Activated T-cell treated with anti-CD3 and anti-CD28 coated beads for 1 hour (primary cell): ENCODE data around the gene CFAP206.
"Not testable (repeated sequence)": the region's sequence is repeated elsewhere in the genome, so short reads cannot be mapped to it uniquely, and the experiment has no call there.

Experiments
- DNase-seq: peaks from one replicate; pipeline ENCODE4 v3.0.0-alpha.2; 2020; ENCODE audit warnings: low read depth

CFAP206 gene

GRCh38 chr6:87426789-87427188 lies 19.0 kb downstream of the CFAP206 start:
- DNase-seq = no peak

- no peak for DNase-seq
Observed at GRCh38 chr6:87430499-87430898, 22.7 kb downstream of the CFAP206 start.

- DNase-seq = no peak
Observed at GRCh38 chr6:87431263-87431662, 23.5 kb downstream of the CFAP206 start.

DNA sequence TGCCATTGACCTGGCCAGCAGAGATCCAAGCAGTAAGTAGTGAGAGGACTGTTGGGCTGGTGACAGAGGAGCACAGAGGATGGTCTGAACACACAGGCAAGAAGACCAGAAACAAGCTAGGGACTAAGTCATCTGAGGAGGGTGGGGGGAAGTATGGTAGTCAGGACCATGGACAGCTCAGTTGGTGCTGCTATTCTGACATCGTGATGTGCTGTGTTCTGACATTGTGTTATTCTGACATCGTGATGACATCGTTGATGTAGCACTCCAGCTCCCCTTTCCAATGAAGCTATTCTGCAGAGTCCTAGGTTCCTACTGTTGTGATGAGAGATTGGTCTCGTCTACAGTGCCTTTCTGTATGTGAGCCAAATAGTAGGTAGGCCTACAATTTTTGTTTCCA lies 28.7 kb downstream of the CFAP206 start:
- peak; percentile 12 for DNase-seq

DNA sequence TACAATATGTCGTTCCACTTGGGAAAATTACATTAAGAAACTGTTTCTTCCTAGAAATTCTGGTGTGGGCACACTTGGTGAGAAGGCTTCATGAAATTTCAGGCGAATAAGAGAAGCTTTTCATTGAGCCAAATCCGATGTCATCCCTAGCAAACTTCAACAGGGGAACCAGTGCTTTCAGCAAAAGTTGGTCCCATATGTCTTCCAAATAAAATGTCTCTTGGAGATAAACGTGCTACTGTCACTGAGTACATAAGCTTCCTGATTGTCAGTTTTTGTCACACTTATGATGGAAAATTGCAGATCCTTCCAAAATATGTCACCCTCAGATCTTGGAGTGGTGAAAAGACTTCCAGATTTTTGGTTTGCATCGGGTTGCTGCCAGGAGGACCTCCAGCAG lies 33.9 kb downstream of the CFAP206 start:
- DNase-seq = no peak

GRCh38 chr6:87444362-87444761 lies 36.6 kb downstream of the CFAP206 start:
- DNase-seq = no peak

- no peak for DNase-seq
Observed at GRCh38 chr6:87465051-87465450, 57.3 kb downstream of the CFAP206 start.

- DNase-seq = peak; percentile 78
Observed at GRCh38 chr6:87472525-87473418, 65.0 kb downstream of the CFAP206 start, which contains the start of gene SLC35A1. TSS of gene SLC35A1 (plus strand) at chr6:87472974. CDS start at chr6:87473004, 30 bp downstream.

DNA sequence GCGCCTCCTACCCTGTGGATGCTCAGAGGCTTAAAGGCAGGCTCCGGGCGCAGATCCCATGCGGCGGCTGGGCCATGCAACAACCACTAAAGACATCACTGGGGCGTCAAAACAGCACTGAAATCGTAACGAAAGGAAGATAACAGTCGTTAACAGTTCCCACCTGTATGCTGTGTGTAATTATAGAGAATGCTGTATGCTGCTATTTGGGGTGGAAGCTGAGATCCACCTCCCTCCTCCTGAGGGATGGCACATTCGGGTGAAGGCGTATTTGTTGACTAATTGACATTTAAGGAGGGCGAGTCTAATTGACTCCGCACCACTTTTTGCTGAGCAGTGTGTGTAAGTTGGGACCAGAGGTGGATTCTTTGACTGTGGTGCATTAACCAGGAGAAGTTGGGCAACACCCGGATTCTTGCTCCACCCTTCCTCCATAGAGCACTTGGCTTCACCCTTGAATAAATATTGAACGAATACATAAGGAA lies 65.7 kb downstream of the CFAP206 start:
- peak; percentile 42 for DNase-seq

GRCh38 chr6:87481931-87482330 lies 74.2 kb downstream of the CFAP206 start:
- no peak for DNase-seq

GRCh38 chr6:87482366-87482765 lies 74.6 kb downstream of the CFAP206 start:
- DNase-seq = no peak

DNA sequence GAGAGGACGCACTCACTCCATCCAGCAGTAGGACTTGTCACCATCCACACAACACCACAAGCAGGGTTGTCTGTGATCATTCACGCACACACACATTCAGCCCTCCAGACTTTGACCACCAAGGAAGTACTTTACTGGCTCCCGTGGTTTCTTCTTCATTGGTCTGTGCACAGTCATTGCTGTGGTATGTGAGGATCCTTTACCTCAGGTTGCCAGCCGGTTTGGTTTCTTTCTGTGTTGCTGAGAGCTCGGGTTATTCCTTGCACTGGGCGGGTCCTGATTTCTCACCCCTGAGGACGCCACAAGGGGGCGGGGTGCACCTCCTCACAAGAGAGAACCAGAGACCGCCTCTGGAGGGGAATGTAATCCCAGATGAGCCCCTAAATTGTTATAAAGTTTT lies 76.2 kb downstream of the CFAP206 start:
- DNase-seq = no peak

GRCh38 chr6:87484491-87484890 lies 76.7 kb downstream of the CFAP206 start:
- DNase-seq = no peak

GRCh38 chr6:87487555-87487954 lies 79.8 kb downstream of the CFAP206 start:
- DNase-seq = no peak

GRCh38 chr6:87489326-87489725 lies 81.6 kb downstream of the CFAP206 start:
- not testable (repeated sequence) for DNase-seq

DNA sequence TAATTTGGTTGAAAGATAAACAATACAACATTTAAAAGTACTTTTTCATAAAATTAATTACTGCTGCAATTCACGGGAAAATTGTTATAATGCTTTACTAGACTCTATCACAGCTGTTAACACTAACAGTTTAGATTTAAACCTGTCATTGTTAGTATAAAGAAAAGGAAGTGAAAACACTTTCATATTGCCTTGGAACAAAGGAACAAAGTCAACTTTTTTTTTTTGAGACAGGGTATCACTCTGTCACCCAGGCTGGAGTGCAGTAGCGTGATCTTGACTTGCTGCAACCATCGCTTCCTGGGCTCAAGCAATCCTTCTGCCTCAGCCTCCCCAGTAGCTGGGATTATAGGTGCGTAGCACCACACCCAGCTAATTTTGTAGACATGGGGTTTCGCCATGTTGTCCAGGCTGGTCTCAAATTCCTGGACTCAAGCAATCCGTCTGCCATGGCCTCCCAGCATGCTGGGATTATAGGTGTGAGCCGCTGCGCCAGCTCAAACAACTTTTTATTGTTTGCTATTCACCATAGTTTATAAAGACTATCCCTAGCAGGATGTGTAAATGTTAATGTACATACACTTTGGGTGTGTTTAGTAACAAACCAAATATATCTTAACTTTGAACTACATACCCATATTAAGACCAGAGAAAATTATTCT lies 87.1 kb downstream of the CFAP206 start:
- DNase-seq = no peak

DNA sequence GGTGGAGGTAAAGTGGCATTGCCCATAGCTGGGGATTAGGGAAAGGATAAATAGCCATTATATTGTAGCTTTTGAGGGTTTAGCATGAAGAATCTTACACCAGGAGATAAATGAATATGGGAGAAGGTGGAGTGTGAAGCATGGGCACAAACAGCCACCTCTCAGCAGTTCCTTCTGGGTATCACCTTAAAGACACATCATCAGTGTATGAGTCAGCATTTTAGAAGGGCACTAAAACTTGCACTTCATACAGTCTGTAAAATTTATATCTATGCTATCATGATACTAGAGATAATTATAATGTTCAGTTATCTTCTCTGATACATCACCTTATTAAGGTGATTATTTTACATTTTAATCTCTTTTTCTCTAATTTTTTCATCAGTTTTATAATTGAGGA lies 90.3 kb downstream of the CFAP206 start:
- DNase-seq = no peak

DNA sequence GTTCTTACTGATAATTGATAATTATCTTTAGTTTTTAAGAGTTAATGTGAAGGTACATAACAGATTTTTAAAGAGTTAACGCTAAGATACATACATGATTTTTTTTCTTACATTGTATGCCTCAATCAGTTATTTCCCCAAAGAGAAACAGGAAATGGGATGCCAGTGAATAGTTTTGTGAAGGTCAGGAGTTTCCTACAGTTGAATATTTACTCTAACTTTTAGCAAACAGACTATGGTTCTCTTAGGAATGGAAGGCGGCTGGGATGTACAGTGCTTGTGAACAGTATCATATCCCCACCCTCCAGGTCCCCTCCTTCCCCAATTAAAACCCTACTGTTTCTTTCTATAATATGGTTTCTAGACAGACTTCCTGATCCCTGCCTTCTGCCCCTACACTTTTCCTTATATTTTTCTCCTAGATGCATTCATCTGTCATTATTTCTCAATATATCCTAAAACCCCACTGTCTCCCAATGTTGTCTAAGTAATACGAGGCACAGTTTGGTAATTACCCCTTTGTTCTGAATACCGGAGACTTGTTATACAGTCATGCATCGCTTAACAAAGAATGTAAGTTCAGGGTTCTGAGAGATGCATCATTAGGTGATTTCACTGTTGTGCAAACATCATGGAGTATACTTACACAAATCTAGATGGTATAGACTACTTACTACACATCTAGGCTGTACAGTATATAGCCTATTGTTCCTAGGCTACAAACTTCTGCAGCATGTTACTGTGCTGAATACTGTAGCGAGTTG lies 94.2 kb downstream of the CFAP206 start:
- no peak for DNase-seq

GRCh38 chr6:87504441-87504840 lies 96.7 kb downstream of the CFAP206 start:
- no peak for DNase-seq
